CD4-positive, alpha-beta T cell treated with Interleukin-10 for 1 hour (primary cell): ENCODE results near the gene PCBD1.
"Not testable (repeated sequence)": the region's sequence is repeated elsewhere in the genome, so short reads cannot be mapped to it uniquely, and the experiment has no call there.

Experiments used
- DNase-seq: peaks from one replicate; pipeline ENCODE4 v3.0.0-alpha.2; 2020

Gene PCBD1

GRCh38 chr10:70887804-70888800 lies at the start of gene PCBD1:
Gene PCBD1, minus strand, starts transcription at chr10:70888565. Its CDS starts 32 bp downstream, at chr10:70888533.
- peak; percentile 76 for DNase-seq

GRCh38 chr10:70937661-70938060 lies 49.3 kb upstream of the PCBD1 start:
- DNase-seq = no peak

GRCh38 chr10:70936111-70936510 lies 47.7 kb upstream of the PCBD1 start:
- DNase-seq = no peak

GRCh38 chr10:70935631-70936030 lies 47.3 kb upstream of the PCBD1 start:
- DNase-seq = no peak

GRCh38 chr10:70935125-70935625 lies 46.8 kb upstream of the PCBD1 start:
- no peak for DNase-seq

GRCh38 chr10:70934701-70935100 lies 46.3 kb upstream of the PCBD1 start:
- DNase-seq = no peak

- no peak for DNase-seq
These were observed 44.2 kb upstream of the PCBD1 start for GRCh38 chr10:70932392-70933196.

- no peak for DNase-seq
These were observed 42.9 kb upstream of the PCBD1 start for GRCh38 chr10:70931168-70931815.

- DNase-seq = no peak
These were observed 42.1 kb upstream of the PCBD1 start for GRCh38 chr10:70930263-70931000.

GRCh38 chr10:70928140-70928539 lies 39.8 kb upstream of the PCBD1 start:
- DNase-seq = no peak

- no peak for DNase-seq
These were observed 39.0 kb upstream of the PCBD1 start for GRCh38 chr10:70927189-70927943.

GRCh38 chr10:70926226-70927000 lies 38.0 kb upstream of the PCBD1 start:
- DNase-seq = no peak

GRCh38 chr10:70925377-70926225 lies 37.2 kb upstream of the PCBD1 start:
- DNase-seq = peak; percentile 45

GRCh38 chr10:70923696-70924095 lies 35.3 kb upstream of the PCBD1 start:
- no peak for DNase-seq

- no peak for DNase-seq
These were observed 32.9 kb upstream of the PCBD1 start for GRCh38 chr10:70921285-70921684.

GRCh38 chr10:70920519-70920918 lies 32.2 kb upstream of the PCBD1 start:
- no peak for DNase-seq

GRCh38 chr10:70919906-70920305 lies 31.5 kb upstream of the PCBD1 start:
- DNase-seq = not testable (repeated sequence)

- DNase-seq = no peak
These were observed 30.6 kb upstream of the PCBD1 start for GRCh38 chr10:70918851-70919530.

GRCh38 chr10:70917635-70918034 lies 29.3 kb upstream of the PCBD1 start:
- DNase-seq = no peak
